OCI-LY7 (cell line): ENCODE results near the gene WDR82. TPM values are rescaled to one million over a fixed set of nuclear protein-coding genes. Genes with fewer than 3 reads are reported as not detected.
A peak's percentile ranks its signal among the peaks of the same experiment; 100 is the strongest.

Experiments used
- Bru-seq: library from RNA; stranded (reverse); fragments of 400-500 nt; gene quantifications from one replicate; lab custom pipeline; 2021; lab: Mats Ljungman, UMichigan
- BruChase-seq, 2 experiments: library from RNA; stranded (reverse); fragments of 400-500 nt; gene quantifications; one replicate each; lab custom pipeline; 2021; lab: Mats Ljungman, UMichigan
- BruUV-seq: library from RNA; stranded (reverse); fragments of 400-500 nt; replicated peaks from 2 replicates; lab custom pipeline; 2021; lab: Mats Ljungman, UMichigan
- CTCF ChIA-PET: fragments of 300-600 bp; sonication (Branson Sonifier 250); formaldehyde crosslinking; loops from one replicate; lab custom pipeline; 2022; ENCODE audit warnings: antibody characterized with exemption; ENCODE audit not compliant: unreplicated experiment; lab: Charles Lee
- POLR2A ChIA-PET: fragments of 300-600 bp; sonication (Branson Sonifier 250); formaldehyde crosslinking; loops from one replicate; lab custom pipeline; 2022; ENCODE audit warnings: antibody characterized with exemption; lab: Charles Lee
- DNase-seq: peaks from one replicate; pipeline ENCODE4 v3.0.0-alpha.2; 2015; ENCODE audit warnings: low spot score
- H2AFZ ChIP-seq: fragments of 200-600 bp; sonication (generic), shearing (Covaris generic); 2 replicates; pipeline ENCODE4 v1.6.1; 2014; ENCODE audit warnings: mild to moderate bottlenecking, antibody characterized with exemption, low read length, moderate library complexity
- H3K27ac ChIP-seq: fragments of 200-600 bp; sonication (generic); 2 replicates; pipeline ENCODE4 v1.5.1; 2014; ENCODE audit warnings: mixed run types, low read depth, mild to moderate bottlenecking, moderate library complexity, low read length, inconsistent platforms; ENCODE audit not compliant: poor library complexity, severe bottlenecking
- H3K36me3 ChIP-seq: fragments of 200-600 bp; sonication (generic); 2 replicates; pipeline ENCODE4 v1.6.1; 2014; ENCODE audit warnings: mild to moderate bottlenecking, antibody characterized with exemption, low read length, moderate library complexity, mixed read lengths; ENCODE audit not compliant: insufficient read depth
- H3K4me1 ChIP-seq: fragments of 200-600 bp; sonication (generic); 2 replicates; pipeline ENCODE4 v1.5.1; 2014; ENCODE audit warnings: mild to moderate bottlenecking, low read length; ENCODE audit not compliant: insufficient read depth, poor library complexity, severe bottlenecking
- H3K4me2 ChIP-seq: fragments of 200-600 bp; sonication (generic); 2 replicates; pipeline ENCODE4 v1.6.1; 2014; ENCODE audit warnings: mild to moderate bottlenecking, low read length
- H3K4me3 ChIP-seq: fragments of 200-600 bp; sonication (generic); 2 replicates; pipeline ENCODE4 v1.5.1; 2014; ENCODE audit warnings: mild to moderate bottlenecking, low read depth, low read length; ENCODE audit not compliant: poor library complexity, severe bottlenecking
- H3K79me2 ChIP-seq: fragments of 200-600 bp; sonication (generic); 2 replicates; pipeline ENCODE4 v1.6.1; 2016; ENCODE audit warnings: low read depth, mild to moderate bottlenecking, low read length, moderate library complexity, mixed read lengths; ENCODE audit not compliant: insufficient read depth
- H3K9me2 ChIP-seq: fragments of 200-600 bp; sonication (generic); 2 replicates; pipeline ENCODE4 v1.6.1; 2016; ENCODE audit warnings: mild to moderate bottlenecking, low read length, mixed read lengths; ENCODE audit not compliant: insufficient read depth
- H3K9me3 ChIP-seq: fragments of 200-600 bp; sonication (generic); 2 replicates; pipeline ENCODE4 v1.6.1; 2014; ENCODE audit warnings: mild to moderate bottlenecking, mixed run types, low read length, mixed read lengths
- H4K20me1 ChIP-seq: fragments of 200-600 bp; sonication (generic); 2 replicates; pipeline ENCODE4 v1.6.1; 2014; ENCODE audit warnings: mild to moderate bottlenecking, antibody characterized with exemption, low read length, moderate library complexity, mixed read lengths; ENCODE audit not compliant: insufficient read depth
- EZH2phosphoT487 ChIP-seq: fragments of 200-600 bp; sonication (generic); IDR thresholded peaks from 2 replicates; pipeline ENCODE4 v1.6.1; 2018; ENCODE audit warnings: low read depth, borderline replicate concordance, mild to moderate bottlenecking, mixed run types, antibody characterized with exemption, low read length, moderate library complexity, mixed read lengths
- intact Hi-C: fragments of 100-400 bp; cut with micrococcal nuclease; formaldehyde crosslinking; loops from one replicate; pipeline ENCODE4 v1.10.0; 2022; ENCODE audit not compliant: unreplicated experiment
- long read RNA-seq: library from polyadenylated mRNA; stranded (forward); transcript quantifications from one replicate; pipeline ENCODE4 v2.0.0, GENCODE V29; 2022
- total RNA-seq, 2 experiments: library from RNA; depleted of rRNA in 1 of 2; stranded (reverse); fragments of >200 nt in 1 of 2; shearing (Covaris generic) in 1 of 2; gene quantifications; 2 replicates each; pipeline ENCODE4 v1.2.3, GENCODE V29; 2014 to 2022
- TF ChIP-seq, protein P1 (sequence below): fragments of 200-600 bp; sonication (generic); conservative IDR thresholded peaks from 2 replicates; pipeline ENCODE4 v1.5.1; 2014; ENCODE audit warnings: mild to moderate bottlenecking, antibody characterized with exemption, low read length, moderate library complexity, mixed read lengths

The WDR82 gene, protein sequence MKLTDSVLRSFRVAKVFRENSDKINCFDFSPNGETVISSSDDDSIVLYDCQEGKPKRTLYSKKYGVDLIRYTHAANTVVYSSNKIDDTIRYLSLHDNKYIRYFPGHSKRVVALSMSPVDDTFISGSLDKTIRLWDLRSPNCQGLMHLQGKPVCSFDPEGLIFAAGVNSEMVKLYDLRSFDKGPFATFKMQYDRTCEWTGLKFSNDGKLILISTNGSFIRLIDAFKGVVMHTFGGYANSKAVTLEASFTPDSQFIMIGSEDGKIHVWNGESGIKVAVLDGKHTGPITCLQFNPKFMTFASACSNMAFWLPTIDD
- total RNA-seq (2014; rRNA removed; shearing (Covaris generic)) (27.8 and 38.5 TPM in 2 replicates), total RNA-seq (2022) (66.2 and 67.9 TPM in 2 replicates), Bru-seq, nascent RNA (percentile 93 among the genes with signal in this experiment), BruChase-seq, experiment 1, labeled RNA remaining after a 6-hour chase (percentile 92 among the genes with signal in this experiment), BruChase-seq, experiment 2, labeled RNA remaining after a 2-hour chase (percentile 98 among the genes with signal in this experiment)
- long read RNA-seq, full-length matches to known transcripts: 1 of 13 reads
- long read RNA-seq, partial matches to known transcripts: 1 of 13 reads
- long read RNA-seq, other reads (novel, unspliced or antisense): 11 of 13 reads

DNA sequence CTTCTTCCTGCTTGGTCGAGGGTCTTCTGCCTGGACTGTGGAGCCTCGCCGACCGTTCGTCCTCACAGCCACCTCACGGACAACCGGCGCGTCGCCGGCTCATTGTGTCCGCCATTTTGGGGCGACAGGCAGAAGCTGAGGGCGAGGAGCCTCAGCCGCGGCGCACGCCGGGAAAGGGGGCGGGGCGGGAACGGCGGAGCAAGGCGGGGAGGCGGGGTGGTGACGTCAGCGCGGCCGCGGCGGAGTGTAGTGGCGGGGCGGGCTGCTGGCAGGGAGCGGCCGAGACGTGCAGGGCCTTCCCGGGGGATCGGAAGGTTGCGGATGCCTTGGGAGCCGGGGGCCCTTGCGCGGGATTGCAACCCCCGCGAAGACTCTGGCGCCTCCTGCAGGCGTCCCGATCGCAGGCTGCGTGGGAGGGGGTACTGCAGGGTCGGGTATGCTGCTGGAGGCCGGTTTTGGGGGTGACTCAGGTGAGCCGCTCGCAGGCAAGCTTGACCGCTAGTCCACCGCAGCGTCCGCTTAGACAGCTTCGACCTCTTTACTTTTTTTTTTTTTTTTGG is at the start of gene WDR82:
TSS of gene WDR82 (minus strand) at position 140 of the 560 bp plus-strand sequence. CDS start 288 bp downstream, outside the sequence.
- Histone ChIP-seq H3K4me3 (peak within 1 kb of the TSS; percentile 70), H3K9me2 (no peaks in the 10 kb centered on the region), H3K36me3 (peaks cover 34% of the 10 kb centered on the region), H2AFZ (peak within 1 kb of the TSS; percentile 23; the same call in 1 of the 2 replicates), H3K79me2 (peaks cover 46% of the 10 kb centered on the region), H3K27ac (peak within 1 kb of the TSS; percentile 67), H3K4me1 (peaks cover 29% of the 10 kb centered on the region), H3K4me2 (peak within 1 kb of the TSS; percentile 94), H3K9me3 (peaks cover 4% of the 10 kb centered on the region; the same call in 1 of the 2 replicates), H4K20me1 (peaks cover 25% of the 10 kb centered on the region)
- intact Hi-C loops: loop anchor here (1.0 kb wide), 2 partner anchors 39 to 53 kb away; partner anchors contain the start of genes TLR9 and TWF2
- TF ChIP-seq EZH2phosphoT487: no peak
- TF ChIP-seq, protein P1, sequence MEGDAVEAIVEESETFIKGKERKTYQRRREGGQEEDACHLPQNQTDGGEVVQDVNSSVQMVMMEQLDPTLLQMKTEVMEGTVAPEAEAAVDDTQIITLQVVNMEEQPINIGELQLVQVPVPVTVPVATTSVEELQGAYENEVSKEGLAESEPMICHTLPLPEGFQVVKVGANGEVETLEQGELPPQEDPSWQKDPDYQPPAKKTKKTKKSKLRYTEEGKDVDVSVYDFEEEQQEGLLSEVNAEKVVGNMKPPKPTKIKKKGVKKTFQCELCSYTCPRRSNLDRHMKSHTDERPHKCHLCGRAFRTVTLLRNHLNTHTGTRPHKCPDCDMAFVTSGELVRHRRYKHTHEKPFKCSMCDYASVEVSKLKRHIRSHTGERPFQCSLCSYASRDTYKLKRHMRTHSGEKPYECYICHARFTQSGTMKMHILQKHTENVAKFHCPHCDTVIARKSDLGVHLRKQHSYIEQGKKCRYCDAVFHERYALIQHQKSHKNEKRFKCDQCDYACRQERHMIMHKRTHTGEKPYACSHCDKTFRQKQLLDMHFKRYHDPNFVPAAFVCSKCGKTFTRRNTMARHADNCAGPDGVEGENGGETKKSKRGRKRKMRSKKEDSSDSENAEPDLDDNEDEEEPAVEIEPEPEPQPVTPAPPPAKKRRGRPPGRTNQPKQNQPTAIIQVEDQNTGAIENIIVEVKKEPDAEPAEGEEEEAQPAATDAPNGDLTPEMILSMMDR: peak; percentile 60
- no TSS peak for BruUV-seq
- CTCF ChIA-PET: interaction anchor here (0.5 to 1.2 kb wide), 3 partner anchors 10 to 58 kb away, joined by 3 to 4 read pairs (median 3); partner anchors contain the start of gene TWF2
- DNase-seq: peak; percentile 94
- POLR2A ChIA-PET: interaction anchor here (1.0 to 2.0 kb wide), 7 partner anchors 9 to 171 kb away, joined by 3 to 13 read pairs (median 4); partner anchors contain the start of genes GLYCTK and TLR9

DNA sequence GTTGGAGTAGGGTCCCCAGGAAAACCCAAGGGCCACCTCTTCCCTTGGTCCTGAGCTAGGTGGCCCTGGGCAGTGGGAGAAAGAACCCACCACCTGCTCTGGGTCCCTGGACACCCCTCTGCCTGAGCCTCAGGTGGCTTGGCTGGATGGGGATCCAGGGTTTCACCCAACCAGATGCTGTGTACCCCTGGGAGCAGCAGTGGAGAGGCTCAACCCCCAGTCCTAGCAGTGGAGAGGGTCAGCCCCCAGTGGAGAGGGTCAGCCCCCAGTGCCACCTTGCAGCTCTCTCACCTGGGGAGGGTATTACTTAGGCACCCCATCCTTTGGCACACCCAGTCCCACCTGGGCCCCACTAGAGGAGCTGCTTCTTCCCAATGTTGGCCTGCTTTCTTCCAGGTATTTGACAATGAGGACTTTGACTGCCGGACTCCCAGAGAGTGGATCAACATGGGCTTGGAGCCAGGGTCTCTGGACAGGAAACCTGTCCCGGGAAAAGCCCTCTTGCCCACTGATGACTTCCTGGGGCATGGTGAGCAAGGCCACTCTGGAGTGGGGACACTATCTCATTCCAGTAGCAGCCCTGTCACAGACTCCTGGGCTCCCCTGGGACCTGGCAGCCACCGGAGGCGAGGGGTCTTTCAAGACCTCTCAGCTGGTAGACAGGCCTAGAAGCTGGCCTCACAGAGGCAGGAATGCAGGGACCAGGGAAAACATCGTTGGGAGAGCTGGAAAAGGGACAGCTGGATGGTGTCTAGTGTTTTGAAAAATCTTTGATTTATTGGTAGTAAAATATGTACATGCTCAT is 49.2 kb upstream of the WDR82 start:
- ChIA-PET CTCF (no interaction called here), POLR2A (interaction anchor here (1.4 kb wide), 1 partner anchor 20 kb away, joined by 3 read pairs; no protein-coding TSS in a partner anchor)
- Histone ChIP-seq H3K4me2 (no peak overlapping the region), H3K79me2 (no peaks in the 10 kb centered on the region), H4K20me1 (no peaks in the 10 kb centered on the region), H3K36me3 (no peaks in the 10 kb centered on the region), H3K27ac (no peak overlapping the region), H3K9me3 (no peaks in the 10 kb centered on the region), H3K4me1 (no peaks in the 10 kb centered on the region), H3K4me3 (no peak overlapping the region), H2AFZ (no peak overlapping the region), H3K9me2 (no peaks in the 10 kb centered on the region)
- no TSS peak for BruUV-seq
- no peak for DNase-seq
- intact Hi-C loops: no loop called here
- no peak for TF ChIP-seq EZH2phosphoT487
- TF ChIP-seq, protein P1: no peak
